Mesothelial cell of epicardium (in vitro differentiated cells): ENCODE data around the gene COQ6. TPM values are rescaled to one million over a fixed set of nuclear protein-coding genes. Genes with fewer than 3 reads are reported as not detected.
"Not testable (repeated sequence)": the region's sequence is repeated elsewhere in the genome, so short reads cannot be mapped to it uniquely, and the experiment has no call there.

ENCODE experiments used
- DNase-seq, 2 experiments: peaks; one replicate each; pipeline ENCODE4 v3.0.0; 2021; ENCODE audit warnings: low spot score in 2 of 2; ENCODE audit not compliant: unreplicated experiment in 2 of 2
- H3K27ac Mint-ChIP-seq: 2 replicates; pipeline ENCODE4 v1.8.0; 2021; ENCODE audit warnings: mixed read lengths
- H3K27me3 Mint-ChIP-seq: 2 replicates; pipeline ENCODE4 v1.8.0; 2021; ENCODE audit warnings: low read depth, mixed read lengths
- H3K36me3 Mint-ChIP-seq: 2 replicates; pipeline ENCODE4 v1.8.0; 2021; ENCODE audit warnings: mixed read lengths
- H3K4me1 Mint-ChIP-seq: 2 replicates; pipeline ENCODE4 v1.8.0; 2021; ENCODE audit warnings: mixed read lengths
- H3K4me3 Mint-ChIP-seq: 2 replicates; pipeline ENCODE4 v1.8.0; 2021; ENCODE audit warnings: mild to moderate bottlenecking, moderate library complexity, mixed read lengths
- H3K9me3 Mint-ChIP-seq: 2 replicates; pipeline ENCODE4 v1.8.0; 2021; ENCODE audit warnings: mixed read lengths
- CTCF ChIP-seq: fragments of 200-600 bp; sonication (generic); IDR thresholded peaks from one replicate; pipeline ENCODE4 v1.5.0; 2021; ENCODE audit warnings: antibody characterized with exemption; ENCODE audit not compliant: unreplicated experiment
- total RNA-seq: library from RNA; stranded (reverse); gene quantifications from 3 replicates; pipeline ENCODE4 v1.2.1, GENCODE V29; 2021

Gene COQ6
- total RNA-seq, 1 donor from 2014 or later: 23.9 TPM

DNA sequence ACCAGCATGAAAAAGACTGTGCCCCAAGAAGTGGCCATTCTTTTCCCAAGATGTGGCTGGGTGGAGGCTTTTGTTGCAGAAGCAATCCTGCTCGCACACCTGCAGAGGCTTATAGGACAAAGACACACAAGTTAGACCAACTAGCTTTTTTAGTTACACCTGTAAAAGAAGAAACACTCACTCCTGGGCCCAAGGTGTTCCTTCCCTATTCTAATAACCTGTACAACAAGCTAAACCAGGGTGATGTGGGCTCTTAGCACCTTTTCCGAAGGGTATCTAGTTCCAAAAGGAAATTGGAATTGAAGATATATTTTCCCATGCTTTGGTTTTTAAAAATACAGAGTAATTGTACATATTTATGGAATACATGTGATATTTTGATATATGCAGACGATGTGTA lies 38.0 kb downstream of the COQ6 start:
- H3K36me3 Mint-ChIP-seq: peaks cover 24% of the 10 kb centered on the region
- DNase-seq: no peak
- H3K9me3 Mint-ChIP-seq: no peaks in the 10 kb centered on the region
- no peak for TF ChIP-seq CTCF
- no peak overlapping the region for H3K27ac Mint-ChIP-seq
- no peaks in the 10 kb centered on the region for H3K4me1 Mint-ChIP-seq
- no peak overlapping the region for H3K4me3 Mint-ChIP-seq
- H3K27me3 Mint-ChIP-seq: no peaks in the 10 kb centered on the region

DNA sequence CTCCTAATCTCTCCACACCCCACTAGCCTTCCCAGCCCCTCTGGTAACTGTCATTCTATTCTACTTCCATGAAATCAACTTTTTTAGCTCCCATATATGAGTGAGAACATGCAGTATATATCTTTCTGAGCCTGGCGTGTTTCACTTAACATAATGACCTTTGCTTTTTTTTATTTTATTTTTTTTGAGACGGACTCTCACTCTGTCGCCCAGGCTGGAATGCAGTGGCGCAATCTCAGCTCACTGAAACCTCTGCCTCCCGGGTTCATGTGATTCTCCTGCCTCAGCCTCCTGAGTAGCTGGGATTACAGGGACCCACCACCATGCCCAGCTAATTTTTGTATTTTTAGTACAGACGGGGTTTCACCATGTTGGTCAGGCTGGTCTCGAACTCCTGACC lies 38.6 kb downstream of the COQ6 start:
- not testable (repeated sequence) for H3K9me3 Mint-ChIP-seq, DNase-seq, H3K27ac Mint-ChIP-seq, H3K4me3 Mint-ChIP-seq, H3K27me3 Mint-ChIP-seq, H3K4me1 Mint-ChIP-seq
- peaks cover 24% of the 10 kb centered on the region for H3K36me3 Mint-ChIP-seq

DNA sequence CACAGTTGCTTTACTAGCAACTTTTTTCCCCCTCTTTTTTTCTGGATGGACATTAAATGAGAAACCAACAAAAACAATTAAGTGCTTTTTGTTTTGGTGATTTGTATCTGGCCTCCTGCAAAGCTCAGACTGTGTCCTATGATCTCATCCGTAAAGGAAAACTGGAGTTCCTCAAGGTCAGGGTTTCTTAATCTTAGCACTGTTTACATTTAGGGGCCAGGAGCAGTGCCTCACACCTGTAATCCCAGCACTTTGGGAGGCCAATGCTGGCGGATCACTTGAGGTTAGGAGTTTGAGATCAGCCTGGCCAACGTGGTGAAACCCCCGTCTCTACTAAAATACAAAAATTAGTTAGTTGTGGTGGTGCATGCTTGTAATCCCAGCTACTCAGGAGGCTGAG lies 41.0 kb downstream of the COQ6 start:
- H3K27me3 Mint-ChIP-seq: no peaks in the 10 kb centered on the region
- no peak for DNase-seq
- no peak for TF ChIP-seq CTCF
- H3K9me3 Mint-ChIP-seq: no peaks in the 10 kb centered on the region
- H3K4me3 Mint-ChIP-seq: no peak overlapping the region
- H3K36me3 Mint-ChIP-seq: peaks cover 14% of the 10 kb centered on the region
- no peak overlapping the region for H3K27ac Mint-ChIP-seq
- no peaks in the 10 kb centered on the region for H3K4me1 Mint-ChIP-seq

GRCh38 chr14:73994926-73995325 lies 44.8 kb downstream of the COQ6 start:
- not testable (repeated sequence) for H3K9me3 Mint-ChIP-seq, H3K36me3 Mint-ChIP-seq, DNase-seq, H3K27me3 Mint-ChIP-seq, H3K4me1 Mint-ChIP-seq, H3K27ac Mint-ChIP-seq, H3K4me3 Mint-ChIP-seq

GRCh38 chr14:73995977-73996378 lies 45.9 kb downstream of the COQ6 start:
- Mint-ChIP-seq H3K9me3 (no peaks in the 10 kb centered on the region), H3K36me3 (peaks cover 2% of the 10 kb centered on the region), H3K4me1 (no peaks in the 10 kb centered on the region), H3K27me3 (no peaks in the 10 kb centered on the region), H3K4me3 (no peak overlapping the region), H3K27ac (no peak overlapping the region)
- DNase-seq: no peak
- TF ChIP-seq CTCF: no peak

DNA sequence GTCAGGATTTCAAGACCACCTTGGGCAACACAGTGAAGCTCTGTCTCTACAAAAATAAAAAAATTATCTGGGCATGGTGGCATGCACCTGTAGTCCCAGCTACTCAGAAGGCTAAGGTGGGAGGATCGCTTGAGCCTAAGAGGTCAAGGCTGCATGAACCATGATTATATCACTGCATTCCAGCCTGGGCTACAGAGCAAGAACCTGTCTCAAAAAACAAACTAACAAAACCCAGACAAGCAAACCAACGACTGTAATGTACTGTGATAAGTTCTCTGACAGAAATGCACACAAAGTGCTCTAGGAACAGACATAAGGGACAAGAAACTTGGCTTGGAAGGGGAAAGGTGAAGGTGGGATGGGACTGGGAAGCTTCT lies 46.6 kb downstream of the COQ6 start:
- Mint-ChIP-seq H3K9me3 (no peaks in the 10 kb centered on the region), H3K27me3 (no peaks in the 10 kb centered on the region), H3K4me1 (no peaks in the 10 kb centered on the region), H3K36me3 (peaks cover 2% of the 10 kb centered on the region), H3K4me3 (no peak overlapping the region), H3K27ac (no peak overlapping the region)
- DNase-seq: no peak
- no peak for TF ChIP-seq CTCF
